Transverse colon (tissue), 3 donors: Measurements from ENCODE around the gene FOLR3.

Experiments used
- CTCF ChIP-seq, 5 experiments: fragments of 200-600 bp in 3 of 5; fragments of 450-650 bp in 2 of 5; sonication (generic) in 3 of 5; IDR thresholded peaks; 1 replicate in 2 of 5; 2 replicates in 3 of 5; pipeline ENCODE4 v1.5.1; 2016 to 2017; ENCODE audit warnings: antibody characterized with exemption in 5 of 5, inconsistent platforms in 3 of 5, mild to moderate bottlenecking in 2 of 5, moderate library complexity in 1 of 5
- POLR2A ChIP-seq: fragments of 450-650 bp; IDR thresholded peaks from one replicate; pipeline ENCODE4 v1.6.1; 2016; ENCODE audit warnings: antibody characterized with exemption, mild to moderate bottlenecking, moderate library complexity

GRCh38 chr11:72173291-72173690, 37.8 kb downstream of the FOLR3 start:
- TF ChIP-seq CTCF (IDR thresholded peaks at IDR 0.05) (no peak), POLR2A (no peak)
